CD4-positive, alpha-beta memory T cell (primary cell): ENCODE data around the gene SPTBN5. TPM values are rescaled to one million over a fixed set of nuclear protein-coding genes. Genes with fewer than 3 reads are reported as not detected.

ENCODE experiments used
- CTCF ChIA-PET: fragments of 350-600 bp; sonication (Branson Sonifier 250); formaldehyde crosslinking; loops from one replicate; lab custom pipeline; 2021; ENCODE audit warnings: inconsistent platforms; ENCODE audit not compliant: partially characterized antibody; lab: Charles Lee
- POLR2A ChIA-PET: fragments of 350-600 bp; sonication (Branson Sonifier 250); formaldehyde crosslinking; loops from one replicate; lab custom pipeline; 2021; ENCODE audit not compliant: partially characterized antibody; lab: Charles Lee
- DNase-seq, 5 donors: peaks; one replicate each; pipeline versions ENCODE4 v3.0.0 to v3.0.0-alpha.2; 2020 to 2022; ENCODE audit warnings: mixed read lengths in 1 of 5
- H3K27ac ChIP-seq: one replicate; pipeline ENCODE4 v1.7.0; 2013; ENCODE audit warnings: low read depth, low read length
- H3K27me3 ChIP-seq: 2 replicates; pipeline ENCODE4 v1.7.0; 2013; ENCODE audit warnings: mild to moderate bottlenecking, low read length, moderate library complexity; ENCODE audit not compliant: insufficient read depth
- H3K36me3 ChIP-seq: 2 replicates; pipeline ENCODE4 v1.7.0; 2013; ENCODE audit warnings: mild to moderate bottlenecking, low read length, moderate library complexity; ENCODE audit not compliant: insufficient read depth
- H3K4me1 ChIP-seq: 2 replicates; pipeline ENCODE4 v1.7.0; 2013; ENCODE audit warnings: mild to moderate bottlenecking, low read length, moderate library complexity; ENCODE audit not compliant: insufficient read depth
- H3K4me3 ChIP-seq, 2 donors: one replicate each; pipeline ENCODE4 v1.7.0; 2013; ENCODE audit warnings: low read length in 2 of 2, mild to moderate bottlenecking in 1 of 2
- H3K9me3 ChIP-seq, 2 donors: one replicate each; pipeline ENCODE4 v1.7.0; 2013; ENCODE audit warnings: low read length in 2 of 2, control low read depth in 1 of 2; ENCODE audit not compliant: control insufficient read depth in 1 of 2
- H3K27ac Mint-ChIP-seq, 7 donors: one replicate each; pipeline ENCODE4 v1.8.0; 2020 to 2021; ENCODE audit warnings: mixed read lengths in 7 of 7, mild to moderate bottlenecking in 6 of 7, inconsistent platforms in 3 of 7, moderate library complexity in 3 of 7
- H3K27me3 Mint-ChIP-seq, 2 donors: one replicate each; pipeline ENCODE4 v1.8.0; 2020 to 2021; ENCODE audit warnings: mixed read lengths in 2 of 2
- H3K36me3 Mint-ChIP-seq, 2 donors: one replicate each; pipeline ENCODE4 v1.8.0; 2020 to 2021; ENCODE audit warnings: mixed read lengths in 2 of 2, inconsistent platforms in 1 of 2, mild to moderate bottlenecking in 1 of 2
- H3K4me1 Mint-ChIP-seq, 4 donors: one replicate each; pipeline ENCODE4 v1.8.0; 2020 to 2021; ENCODE audit warnings: mixed read lengths in 4 of 4, mild to moderate bottlenecking in 1 of 4
- H3K4me3 Mint-ChIP-seq, 8 donors: one replicate each; pipeline ENCODE4 v1.8.0; 2020 to 2021; ENCODE audit warnings: mixed read lengths in 8 of 8, mild to moderate bottlenecking in 7 of 8, moderate library complexity in 6 of 8, inconsistent platforms in 3 of 8
- H3K9me3 Mint-ChIP-seq, 8 donors: one replicate each; pipeline ENCODE4 v1.8.0; 2020 to 2021; ENCODE audit warnings: mixed read lengths in 8 of 8, mild to moderate bottlenecking in 5 of 8, inconsistent platforms in 3 of 8, moderate library complexity in 1 of 8
- intact Hi-C: fragments of 100-400 bp; cut with micrococcal nuclease; formaldehyde crosslinking; loops from one replicate; pipeline ENCODE4 v1.15.1; 2023
- polyA plus RNA-seq, 2 donors: library from polyadenylated mRNA; unstranded; fragments of 300-500 nt; fragmentation: Illumina TruSeq; gene quantifications; one replicate each; pipeline ENCODE4 v1.2.3, GENCODE V29; 2021
- total RNA-seq, 2 experiments: library from RNA; stranded (reverse); gene quantifications; one replicate each; pipeline ENCODE4 v1.2.3, GENCODE V29; 2021

Gene SPTBN5
- total RNA-seq: 1 to 10 TPM; 2.4 to 2.7 TPM
- under 1 TPM in 1 of 2 donors, not detected in 1; 0.03 TPM for polyA plus RNA-seq

DNA sequence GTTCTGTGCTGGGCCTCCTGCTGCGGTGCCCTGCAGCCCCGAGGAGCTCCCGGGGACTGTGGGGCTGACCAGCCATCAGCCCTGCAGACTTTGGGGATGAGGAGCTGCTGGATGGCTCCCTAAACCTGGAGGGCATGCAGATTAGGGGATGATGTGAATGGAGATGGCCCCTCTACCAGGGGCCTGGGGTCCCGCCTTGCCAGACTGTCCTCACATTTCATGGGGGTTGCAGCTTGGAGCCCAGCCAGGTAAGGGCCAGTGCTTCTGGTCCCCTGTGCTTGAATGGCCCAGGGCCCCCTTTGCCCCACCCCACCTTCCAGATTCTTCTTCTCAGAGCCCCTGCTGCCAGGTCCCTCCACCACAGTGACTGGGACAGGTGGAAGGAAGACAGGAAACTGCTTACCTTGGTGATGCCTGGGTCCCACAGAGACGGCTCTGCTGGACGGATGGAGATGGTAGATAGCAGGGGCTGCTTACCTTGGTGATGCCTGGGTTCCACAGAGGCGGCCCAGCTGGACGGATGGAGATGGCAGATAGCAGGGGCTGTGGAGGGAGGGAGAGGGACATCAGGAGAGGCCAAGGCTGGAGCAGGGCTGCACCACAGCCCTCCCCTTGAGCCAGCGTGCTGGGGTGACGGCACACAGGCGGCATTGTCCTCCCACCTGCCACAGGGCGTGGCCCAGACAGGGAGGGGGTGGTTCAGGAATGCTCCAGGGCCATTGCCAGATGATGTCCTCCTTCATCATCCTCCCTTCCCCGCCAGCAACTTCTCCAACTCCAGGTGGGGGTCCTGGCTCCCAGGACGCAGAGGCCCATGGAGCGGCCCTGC is at the start of gene SPTBN5:
SPTBN5 (minus strand) TSS at position 632 of the 829 bp plus-strand sequence; CDS start at position 76, 556 bp downstream.
- no peak for DNase-seq
- POLR2A ChIA-PET: interaction anchor here (0.8 to 4.1 kb wide), 17 partner anchors 10 to 121 kb away, joined by 3 to 28 read pairs (median 5); partner anchors contain the start of genes EHD4, JMJD7 and MAPKBP1
- H3K27me3 Mint-ChIP-seq: no peaks in the 10 kb centered on the region
- intact Hi-C loops: loop anchor here (2.0 kb wide), 2 partner anchors 43 to 119 kb away; partner anchors contain the start of gene MAPKBP1
- Histone ChIP-seq H3K4me3 (peak within 1 kb of the TSS; percentile 12 to 29), H3K27ac (peak within 1 kb of the TSS; percentile 80), H3K27me3 (no peaks in the 10 kb centered on the region), H3K9me3 (no peaks in the 10 kb centered on the region), H3K36me3 (no peaks in the 10 kb centered on the region), H3K4me1 (peaks cover 44% of the 10 kb centered on the region)
- peak within 1 kb of the TSS; percentile 69 to 91 (median 80) for H3K4me3 Mint-ChIP-seq
- peak within 1 kb of the TSS; percentile 97 to 99 (median 99) for H3K27ac Mint-ChIP-seq
- CTCF ChIA-PET: interaction anchor here (1.8 to 5.9 kb wide), 4 partner anchors 10 to 120 kb away, joined by 16 to 49 read pairs (median 28); partner anchors contain the start of gene MAPKBP1
- peaks cover 20 to 78% (median 42%) of the 10 kb centered on the region in 4 donors for H3K4me1 Mint-ChIP-seq
- peaks cover 0 to 17% of the 10 kb centered on the region in 2 donors for H3K36me3 Mint-ChIP-seq
- peaks cover 0 to 1% (median 0%) of the 10 kb centered on the region in 8 donors for H3K9me3 Mint-ChIP-seq

- Mint-ChIP-seq H3K36me3 (peaks cover 10 to 36% of the 10 kb centered on the region in 2 donors), H3K27ac (peak overlapping the region; percentile 58 to 94 (median 82)), H3K4me3 (peak overlapping the region in 2 of 8 donors; percentile 10 to 50), H3K9me3 (no peaks in the 10 kb centered on the region), H3K4me1 (peaks cover 15 to 29% (median 23%) of the 10 kb centered on the region in 4 donors), H3K27me3 (no peaks in the 10 kb centered on the region)
- H3K4me3 ChIP-seq: no peak overlapping the region
- POLR2A ChIA-PET: interaction anchor here (1.4 to 12.6 kb wide), 2 partner anchors 18 to 27 kb away, joined by 5 to 245 read pairs; partner anchors contain the start of gene EHD4
- no peaks in the 10 kb centered on the region for H3K9me3 ChIP-seq
- no peak overlapping the region for H3K27ac ChIP-seq
- intact Hi-C loops: no loop called here
- peaks cover 5% of the 10 kb centered on the region for H3K36me3 ChIP-seq
- no peak for DNase-seq
- no peaks in the 10 kb centered on the region for H3K27me3 ChIP-seq
- CTCF ChIA-PET: interaction anchor here (1.0 to 1.4 kb wide), 2 partner anchors 10 to 38 kb away, joined by 4 to 5 read pairs; no protein-coding TSS in a partner anchor
- H3K4me1 ChIP-seq: peaks cover 24% of the 10 kb centered on the region
These were observed 49.0 kb upstream of the SPTBN5 start for GRCh38 chr15:41942886-41943285.

DNA sequence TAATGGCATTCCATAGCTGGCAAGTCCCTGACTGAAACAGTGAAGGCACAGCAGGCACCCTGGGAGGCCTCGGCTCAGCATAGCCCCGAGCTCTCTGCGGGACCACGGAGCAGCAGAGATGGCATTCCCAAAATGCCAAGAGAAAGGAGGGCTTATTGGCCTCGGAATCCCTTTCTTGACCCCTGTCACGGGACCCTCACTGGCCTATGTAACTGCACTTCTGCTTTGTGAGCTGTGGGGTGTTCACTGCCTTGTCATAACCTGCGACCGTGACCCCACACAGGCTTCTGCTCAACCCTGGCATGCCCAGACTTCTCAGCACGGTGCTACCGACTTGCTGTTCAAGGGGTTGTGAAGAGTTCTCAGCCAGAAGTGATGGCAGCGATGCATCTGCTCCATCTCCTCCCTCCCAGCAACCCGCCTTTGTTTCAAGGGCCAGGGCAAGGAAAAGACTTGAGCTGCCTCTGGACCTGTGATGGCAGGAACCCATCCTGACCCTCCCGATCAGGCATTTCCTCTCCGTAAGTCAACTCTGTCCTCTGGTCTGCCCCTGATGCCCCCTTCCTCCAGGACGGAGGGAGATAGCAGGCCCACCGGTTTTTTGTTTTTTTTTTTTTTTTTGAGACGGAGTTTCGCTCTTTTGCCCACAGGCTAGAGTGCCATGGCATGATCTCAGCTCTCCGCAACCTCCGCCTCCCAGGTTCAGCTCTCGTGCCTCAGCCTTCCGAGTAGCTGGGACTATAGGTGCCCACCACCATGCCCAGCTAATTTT is 48.0 kb upstream of the SPTBN5 start:
- Mint-ChIP-seq H3K36me3 (peaks cover 10 to 36% of the 10 kb centered on the region in 2 donors), H3K4me1 (peaks cover 26 to 40% (median 34%) of the 10 kb centered on the region in 4 donors), H3K4me3 (no peak overlapping the region), H3K27ac (peak overlapping the region in 3 of 7 donors; percentile 61 to 88 (median 78)), H3K27me3 (no peaks in the 10 kb centered on the region), H3K9me3 (no peaks in the 10 kb centered on the region)
- peaks cover 5% of the 10 kb centered on the region for H3K36me3 ChIP-seq
- intact Hi-C loops: no loop called here
- H3K9me3 ChIP-seq: no peaks in the 10 kb centered on the region
- no peak overlapping the region for H3K27ac ChIP-seq
- POLR2A ChIA-PET: interaction anchor here (0.6 to 12.6 kb wide), 3 partner anchors 10 to 28 kb away, joined by 5 to 245 read pairs (median 5); partner anchors contain the start of gene EHD4
- CTCF ChIA-PET: interaction anchor here (1.4 to 10.5 kb wide), 4 partner anchors 9 to 169 kb away, joined by 5 to 127 read pairs (median 38); partner anchors contain the start of gene MAPKBP1
- no peaks in the 10 kb centered on the region for H3K27me3 ChIP-seq
- DNase-seq: no peak
- H3K4me1 ChIP-seq: peaks cover 34% of the 10 kb centered on the region
- no peak overlapping the region for H3K4me3 ChIP-seq

GRCh38 chr15:41940441-41940857 is 46.6 kb upstream of the SPTBN5 start:
- Mint-ChIP-seq H3K4me1 (peaks cover 38 to 54% (median 46%) of the 10 kb centered on the region in 4 donors), H3K4me3 (peak overlapping the region in 3 of 8 donors; percentile 20 to 57 (median 42)), H3K27ac (peak overlapping the region; percentile 86 to 95 (median 91)), H3K27me3 (no peaks in the 10 kb centered on the region), H3K36me3 (peaks cover 10 to 35% of the 10 kb centered on the region in 2 donors), H3K9me3 (no peaks in the 10 kb centered on the region)
- no peak overlapping the region for H3K4me3 ChIP-seq
- no peaks in the 10 kb centered on the region for H3K27me3 ChIP-seq
- peaks cover 48% of the 10 kb centered on the region for H3K4me1 ChIP-seq
- no peaks in the 10 kb centered on the region for H3K9me3 ChIP-seq
- intact Hi-C loops: no loop called here
- H3K27ac ChIP-seq: no peak overlapping the region
- peaks cover 5% of the 10 kb centered on the region for H3K36me3 ChIP-seq
- peak in 1 of 5 donors; percentile 69 for DNase-seq
- CTCF ChIA-PET: interaction anchor here (0.9 to 10.5 kb wide), 5 partner anchors 21 to 168 kb away, joined by 3 to 127 read pairs (median 7); partner anchors contain the start of gene MAPKBP1
- POLR2A ChIA-PET: interaction anchor here (12.6 kb wide), 1 partner anchor 30 kb away, joined by 245 read pairs; the partner anchor contains the start of gene EHD4

- H3K4me1 Mint-ChIP-seq: peaks cover 42 to 58% (median 51%) of the 10 kb centered on the region in 4 donors
- Histone ChIP-seq H3K27ac (no peak overlapping the region), H3K36me3 (peaks cover 5% of the 10 kb centered on the region), H3K27me3 (no peaks in the 10 kb centered on the region), H3K9me3 (no peaks in the 10 kb centered on the region), H3K4me3 (no peak overlapping the region), H3K4me1 (peaks cover 53% of the 10 kb centered on the region)
- H3K9me3 Mint-ChIP-seq: no peaks in the 10 kb centered on the region
- CTCF ChIA-PET: interaction anchor here (0.9 to 10.5 kb wide), 5 partner anchors 22 to 167 kb away, joined by 3 to 127 read pairs (median 7); partner anchors contain the start of gene MAPKBP1
- intact Hi-C loops: no loop called here
- H3K27me3 Mint-ChIP-seq: no peaks in the 10 kb centered on the region
- peak overlapping the region; percentile 86 to 95 (median 91) for H3K27ac Mint-ChIP-seq
- H3K36me3 Mint-ChIP-seq: peaks cover 10 to 31% of the 10 kb centered on the region in 2 donors
- POLR2A ChIA-PET: interaction anchor here (12.6 kb wide), 1 partner anchor 30 kb away, joined by 245 read pairs; the partner anchor contains the start of gene EHD4
- H3K4me3 Mint-ChIP-seq: peak overlapping the region in 1 of 8 donors; percentile 57
- no peak for DNase-seq
These were observed 46.1 kb upstream of the SPTBN5 start for GRCh38 chr15:41939986-41940385.

- Histone ChIP-seq H3K9me3 (no peaks in the 10 kb centered on the region), H3K27me3 (no peaks in the 10 kb centered on the region), H3K27ac (peak overlapping the region; percentile 97), H3K4me3 (peak overlapping the region in 1 of 2 donors; percentile 18), H3K4me1 (peaks cover 75% of the 10 kb centered on the region), H3K36me3 (peaks cover 2% of the 10 kb centered on the region)
- Mint-ChIP-seq H3K9me3 (no peaks in the 10 kb centered on the region), H3K4me3 (peak overlapping the region in 7 of 8 donors; percentile 79 to 95 (median 89)), H3K27me3 (no peaks in the 10 kb centered on the region), H3K36me3 (peaks cover 10 to 20% of the 10 kb centered on the region in 2 donors), H3K4me1 (peaks cover 47 to 80% (median 67%) of the 10 kb centered on the region in 4 donors), H3K27ac (peak overlapping the region; percentile 94 to 100 (median 100))
- intact Hi-C loops: loop anchor here (1.0 to 2.0 kb wide), 6 partner anchors 33 to 163 kb away; partner anchors contain the start of genes JMJD7, MAPKBP1 and SPTBN5
- ChIA-PET CTCF (interaction anchor here (0.7 to 10.5 kb wide), 24 partner anchors 9 to 380 kb away, joined by 3 to 127 read pairs (median 6); partner anchors contain the start of genes EHD4, MAPKBP1, MGA and SPTBN5), POLR2A (interaction anchor here (0.8 to 12.6 kb wide), 20 partner anchors 15 to 316 kb away, joined by 3 to 245 read pairs (median 6); partner anchors contain the start of genes EHD4, JMJD7, MAPKBP1 and MGA)
- no peak for DNase-seq
These were observed 43.7 kb upstream of the SPTBN5 start for GRCh38 chr15:41937568-41937923.
